ENCODE results near the gene MEOX1.
A peak's percentile ranks its signal among the peaks of the same experiment; 100 is the strongest.

MEOX1 gene

DNA sequence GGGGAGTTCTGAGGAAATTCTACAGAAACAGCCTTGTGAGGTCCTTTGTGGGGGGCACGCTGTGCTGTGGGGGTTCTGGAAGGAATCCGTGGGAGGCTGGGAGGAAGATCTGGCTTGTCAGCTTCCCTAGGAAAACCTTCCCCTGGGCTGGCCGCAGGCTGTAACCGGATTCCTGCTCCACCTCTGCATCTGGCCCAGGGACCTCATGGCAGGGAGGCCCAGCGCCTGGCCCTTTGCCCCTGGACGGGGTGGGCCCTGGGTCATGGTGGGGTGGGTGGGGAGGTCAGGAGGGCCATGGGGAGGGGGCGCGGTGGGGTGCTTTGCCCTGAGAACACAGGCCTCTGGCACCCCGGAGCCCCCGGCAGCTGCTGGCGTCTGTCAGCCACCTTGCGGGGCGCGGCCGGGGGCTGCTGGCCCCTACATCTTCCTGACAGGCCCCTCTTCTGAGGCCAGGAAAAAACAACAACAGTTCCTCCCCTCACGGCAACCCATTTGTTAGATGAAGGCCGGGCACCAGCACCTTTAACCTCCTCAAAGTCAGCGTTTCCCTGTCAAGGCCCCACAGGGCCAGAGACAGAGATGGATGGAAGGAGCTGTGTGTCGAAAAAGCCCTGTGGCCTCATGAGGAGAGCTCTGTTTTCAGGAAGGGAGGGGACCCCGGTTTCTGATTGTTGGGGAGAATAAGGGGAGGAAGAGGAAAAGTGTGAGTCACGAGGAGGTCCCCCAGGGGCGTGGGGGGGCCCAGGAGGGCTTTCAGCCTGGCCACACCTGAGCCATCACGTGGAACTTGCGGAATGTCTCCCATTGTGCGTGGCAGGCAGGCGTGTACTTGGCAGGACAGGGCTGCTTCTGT, 3.6 kb upstream of the MEOX1 start:
- H3K27me3 ChIP-seq (ENCODE audit: control insufficient read depth, insufficient read depth, low read length), result peaks cover 6% of the 10 kb centered on the region
- no peak overlapping the region for H3K4me2 ChIP-seq (ENCODE audit: low read length)
- no peak overlapping the region for H3K9ac ChIP-seq (ENCODE audit: low read depth, low read length)
- H3K4me3 ChIP-seq (ENCODE audit: low read length), result no peak overlapping the region
- H3K4me1 ChIP-seq (ENCODE audit: control insufficient read depth, insufficient read depth, low read length), result peaks cover 25% of the 10 kb centered on the region
- H3K9me3 ChIP-seq (replicated peaks; ENCODE audit: low read length), result no peaks in the 10 kb centered on the region
- no peaks in the 10 kb centered on the region for H3K36me3 ChIP-seq (ENCODE audit: insufficient read depth, low read length)

- Histone ChIP-seq H3K9me3 (replicated peaks; ENCODE audit: low read length) (no peaks in the 10 kb centered on the region), H3K4me1 (ENCODE audit: control insufficient read depth, insufficient read depth, low read length) (peaks cover 25% of the 10 kb centered on the region), H3K9ac (ENCODE audit: low read depth, low read length) (no peak overlapping the region), H3K4me3 (ENCODE audit: low read length) (no peak overlapping the region), H3K4me2 (ENCODE audit: low read length) (no peak overlapping the region), H3K27me3 (ENCODE audit: control insufficient read depth, insufficient read depth, low read length) (peaks cover 17% of the 10 kb centered on the region), H3K36me3 (ENCODE audit: insufficient read depth, low read length) (no peaks in the 10 kb centered on the region)
Measured at GRCh38 chr17:43664096-43664495, 2.4 kb upstream of the MEOX1 start.

- Histone ChIP-seq H3K4me1 (ENCODE audit: control insufficient read depth, insufficient read depth, low read length) (peaks cover 25% of the 10 kb centered on the region), H3K4me3 (ENCODE audit: low read length) (no peak overlapping the region), H3K27me3 (ENCODE audit: control insufficient read depth, insufficient read depth, low read length) (peaks cover 24% of the 10 kb centered on the region), H3K36me3 (ENCODE audit: insufficient read depth, low read length) (no peaks in the 10 kb centered on the region), H3K9ac (ENCODE audit: low read depth, low read length) (no peak overlapping the region), H3K4me2 (ENCODE audit: low read length) (no peak overlapping the region), H3K9me3 (replicated peaks; ENCODE audit: low read length) (no peaks in the 10 kb centered on the region)
Measured at GRCh38 chr17:43663383-43663782, 1.7 kb upstream of the MEOX1 start.

DNA sequence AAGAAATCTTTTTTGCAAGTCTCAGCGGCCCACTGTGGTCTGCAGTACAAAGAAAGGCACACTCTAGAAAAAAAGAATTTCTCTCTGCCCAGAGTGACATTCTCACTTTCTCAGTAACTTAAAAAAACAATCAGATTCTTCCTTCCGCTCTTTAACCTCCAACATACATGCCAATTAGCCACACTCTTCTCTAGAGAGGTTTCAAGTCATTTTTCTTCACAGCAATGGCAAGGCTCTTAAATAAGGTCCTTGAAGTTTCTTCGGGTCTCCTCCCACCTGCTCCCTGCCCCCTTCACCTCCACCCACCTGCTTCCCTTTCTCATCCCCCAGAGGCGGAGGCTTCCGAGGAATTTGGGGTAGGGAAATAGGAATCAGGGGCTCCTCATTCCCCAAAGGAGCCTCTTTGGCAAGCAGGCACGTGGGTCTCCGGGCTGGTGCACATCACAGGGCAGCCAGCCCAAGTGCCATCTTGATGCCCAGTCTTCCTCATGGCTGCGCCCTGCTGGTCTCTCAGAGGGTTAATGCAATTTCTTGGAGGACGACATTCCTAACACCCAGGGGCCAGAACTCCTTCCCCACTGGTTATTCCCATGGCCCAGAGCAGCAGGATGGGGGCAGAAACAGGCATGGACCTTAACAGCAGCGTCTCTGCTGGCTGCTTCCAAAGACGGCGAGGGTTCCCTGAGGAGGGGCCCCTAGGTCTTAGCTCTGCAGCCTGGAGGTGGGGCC, 855 bp upstream of the MEOX1 start:
- Histone ChIP-seq H3K4me1 (ENCODE audit: control insufficient read depth, insufficient read depth, low read length) (peaks cover 20% of the 10 kb centered on the region), H3K27me3 (ENCODE audit: control insufficient read depth, insufficient read depth, low read length) (peaks cover 30% of the 10 kb centered on the region), H3K9ac (ENCODE audit: low read depth, low read length) (no peak overlapping the region), H3K4me3 (ENCODE audit: low read length) (no peak overlapping the region), H3K4me2 (ENCODE audit: low read length) (peak overlapping the region; percentile 76), H3K9me3 (replicated peaks; ENCODE audit: low read length) (no peaks in the 10 kb centered on the region), H3K36me3 (ENCODE audit: insufficient read depth, low read length) (no peaks in the 10 kb centered on the region)

- Histone ChIP-seq H3K9me3 (replicated peaks; ENCODE audit: low read length) (no peaks in the 10 kb centered on the region), H3K4me3 (ENCODE audit: low read length) (no peak overlapping the region), H3K9ac (ENCODE audit: low read depth, low read length) (no peak overlapping the region), H3K4me1 (ENCODE audit: control insufficient read depth, insufficient read depth, low read length) (peaks cover 19% of the 10 kb centered on the region), H3K36me3 (ENCODE audit: insufficient read depth, low read length) (no peaks in the 10 kb centered on the region), H3K4me2 (ENCODE audit: low read length) (no peak overlapping the region), H3K27me3 (ENCODE audit: control insufficient read depth, insufficient read depth, low read length) (peaks cover 41% of the 10 kb centered on the region)
Measured at GRCh38 chr17:43660816-43661493, 767 bp downstream of the MEOX1 start.

GRCh38 chr17:43659823-43660617, 1.7 kb downstream of the MEOX1 start:
- Histone ChIP-seq H3K9ac (ENCODE audit: low read depth, low read length) (no peak overlapping the region), H3K4me2 (ENCODE audit: low read length) (no peak overlapping the region), H3K4me3 (ENCODE audit: low read length) (no peak overlapping the region), H3K4me1 (ENCODE audit: control insufficient read depth, insufficient read depth, low read length) (peaks cover 19% of the 10 kb centered on the region), H3K27me3 (ENCODE audit: control insufficient read depth, insufficient read depth, low read length) (peaks cover 42% of the 10 kb centered on the region), H3K9me3 (replicated peaks; ENCODE audit: low read length) (no peaks in the 10 kb centered on the region), H3K36me3 (ENCODE audit: insufficient read depth, low read length) (no peaks in the 10 kb centered on the region)

GRCh38 chr17:43658900-43659299, 2.8 kb downstream of the MEOX1 start:
- Histone ChIP-seq H3K9me3 (replicated peaks; ENCODE audit: low read length) (no peaks in the 10 kb centered on the region), H3K9ac (ENCODE audit: low read depth, low read length) (no peak overlapping the region), H3K4me1 (ENCODE audit: control insufficient read depth, insufficient read depth, low read length) (peaks cover 19% of the 10 kb centered on the region), H3K36me3 (ENCODE audit: insufficient read depth, low read length) (no peaks in the 10 kb centered on the region), H3K4me3 (ENCODE audit: low read length) (no peak overlapping the region), H3K27me3 (ENCODE audit: control insufficient read depth, insufficient read depth, low read length) (peaks cover 42% of the 10 kb centered on the region), H3K4me2 (ENCODE audit: low read length) (no peak overlapping the region)

DNA sequence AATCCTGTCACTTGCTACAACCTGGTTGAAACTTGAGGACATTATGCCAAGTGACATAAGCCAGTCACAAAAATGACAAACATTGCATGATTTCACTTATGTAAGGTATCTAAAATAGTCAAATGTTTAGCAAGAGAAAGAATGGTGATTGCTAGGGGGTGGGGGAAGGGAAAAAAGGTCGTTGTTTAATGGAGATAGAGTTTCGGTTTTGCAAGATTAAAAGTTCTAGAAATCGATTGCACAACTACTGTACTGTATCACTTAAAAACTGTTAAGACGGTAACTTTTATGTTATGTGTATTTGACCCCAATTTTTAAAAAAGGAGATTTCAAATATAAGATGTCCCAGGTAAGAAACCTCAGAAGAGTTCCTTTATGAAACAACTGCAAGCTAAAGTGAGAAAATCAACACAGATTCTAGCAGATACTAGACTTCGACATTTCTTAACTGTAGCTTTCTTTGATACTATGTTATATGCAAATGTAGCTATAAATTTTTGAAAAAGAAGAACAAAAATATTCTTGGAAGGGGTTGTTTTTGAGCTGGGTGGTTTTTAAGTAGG, 5.9 kb downstream of the MEOX1 start:
- Histone ChIP-seq H3K36me3 (ENCODE audit: insufficient read depth, low read length) (no peaks in the 10 kb centered on the region), H3K4me3 (ENCODE audit: low read length) (no peak overlapping the region), H3K4me2 (ENCODE audit: low read length) (no peak overlapping the region), H3K9ac (ENCODE audit: low read depth, low read length) (no peak overlapping the region), H3K27me3 (ENCODE audit: control insufficient read depth, insufficient read depth, low read length) (peaks cover 40% of the 10 kb centered on the region), H3K9me3 (replicated peaks; ENCODE audit: low read length) (no peaks in the 10 kb centered on the region), H3K4me1 (ENCODE audit: control insufficient read depth, insufficient read depth, low read length) (no peaks in the 10 kb centered on the region)

DNA sequence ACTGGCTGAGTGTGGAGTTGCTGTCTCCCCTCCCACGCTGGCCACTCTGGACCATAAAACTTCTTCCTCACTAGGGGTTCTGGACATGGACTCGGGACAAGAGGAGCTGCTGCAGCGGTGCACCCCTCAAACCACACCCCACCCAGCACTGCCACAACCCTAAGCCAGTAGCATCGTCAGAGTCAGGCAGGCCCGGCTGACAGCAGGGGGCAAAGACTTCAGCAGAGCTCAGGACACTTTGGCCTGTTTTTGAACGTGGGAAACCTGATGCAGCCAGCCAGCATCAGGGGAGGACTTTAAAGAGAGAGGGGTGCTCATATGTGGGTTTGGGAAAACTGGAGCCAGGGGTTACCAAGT, 9.6 kb downstream of the MEOX1 start:
- H3K4me1 ChIP-seq (ENCODE audit: control insufficient read depth, insufficient read depth, low read length), result no peaks in the 10 kb centered on the region
- H3K4me3 ChIP-seq (ENCODE audit: low read length), result no peak overlapping the region

DNA sequence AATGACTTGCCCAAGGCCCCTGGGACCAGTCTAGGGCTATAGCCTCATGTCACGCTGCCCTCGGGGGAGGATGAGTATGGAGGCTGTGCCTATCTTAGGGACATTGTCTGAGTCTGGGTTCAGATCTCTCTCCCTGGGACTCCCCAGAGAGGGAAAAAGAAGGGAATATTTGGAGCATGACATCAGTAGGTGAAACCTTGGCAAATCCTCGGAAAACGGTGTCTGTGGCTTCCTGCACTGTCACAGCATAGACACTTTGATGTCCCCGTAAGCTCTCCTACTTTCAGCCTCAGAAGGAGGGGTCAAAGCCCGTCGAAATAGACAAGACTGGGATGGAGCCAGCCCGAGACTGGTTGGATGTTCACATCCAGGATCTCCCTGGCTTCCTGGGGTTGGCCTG, 11.3 kb downstream of the MEOX1 start:
- H3K36me3 ChIP-seq (ENCODE audit: insufficient read depth, low read length), result no peaks in the 10 kb centered on the region
- no peaks in the 10 kb centered on the region for H3K9me3 ChIP-seq (replicated peaks; ENCODE audit: low read length)
- H3K9ac ChIP-seq (ENCODE audit: low read depth, low read length), result no peak overlapping the region
- no peak overlapping the region for H3K4me2 ChIP-seq (ENCODE audit: low read length)
- H3K27me3 ChIP-seq (ENCODE audit: control insufficient read depth, insufficient read depth, low read length), result peaks cover 13% of the 10 kb centered on the region
- H3K4me1 ChIP-seq (ENCODE audit: control insufficient read depth, insufficient read depth, low read length), result peaks cover 5% of the 10 kb centered on the region
- H3K4me3 ChIP-seq (ENCODE audit: low read length), result no peak overlapping the region

More for the DNA sequence above, 9.6 kb downstream of the MEOX1 start:
- no peak overlapping the region for H3K9ac ChIP-seq (ENCODE audit: low read depth, low read length)
- peaks cover 17% of the 10 kb centered on the region for H3K27me3 ChIP-seq (ENCODE audit: control insufficient read depth, insufficient read depth, low read length)
- no peaks in the 10 kb centered on the region for H3K36me3 ChIP-seq (ENCODE audit: insufficient read depth, low read length)
- no peak overlapping the region for H3K4me2 ChIP-seq (ENCODE audit: low read length)
- no peaks in the 10 kb centered on the region for H3K9me3 ChIP-seq (replicated peaks; ENCODE audit: low read length)

DNA sequence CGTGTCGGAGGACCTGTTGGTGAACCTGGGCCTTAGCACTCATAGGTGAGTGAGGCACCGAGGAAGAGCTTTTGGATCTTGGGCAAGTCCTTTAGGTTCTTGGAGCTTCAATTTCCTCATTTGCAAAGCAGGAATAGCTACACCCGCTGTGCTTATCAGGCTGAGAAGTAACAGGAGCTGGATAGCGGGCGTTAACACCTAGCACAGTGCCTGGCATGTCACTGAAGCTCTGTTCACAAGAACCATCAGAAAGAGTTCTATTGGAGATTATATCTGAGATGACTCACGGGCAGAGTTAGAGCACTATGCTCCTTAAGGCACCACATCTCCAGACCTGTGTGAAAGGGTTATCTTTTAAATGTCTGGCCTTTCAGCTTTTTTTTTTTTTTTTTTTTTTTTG, 12.8 kb downstream of the MEOX1 start:
- H3K27me3 ChIP-seq (ENCODE audit: control insufficient read depth, insufficient read depth, low read length), result peaks cover 16% of the 10 kb centered on the region
- H3K4me2 ChIP-seq (ENCODE audit: low read length), result no peak overlapping the region
- no peaks in the 10 kb centered on the region for H3K9me3 ChIP-seq (replicated peaks; ENCODE audit: low read length)
- H3K9ac ChIP-seq (ENCODE audit: low read depth, low read length), result no peak overlapping the region
- H3K4me1 ChIP-seq (ENCODE audit: control insufficient read depth, insufficient read depth, low read length), result peaks cover 5% of the 10 kb centered on the region
- H3K36me3 ChIP-seq (ENCODE audit: insufficient read depth, low read length), result no peaks in the 10 kb centered on the region
- no peak overlapping the region for H3K4me3 ChIP-seq (ENCODE audit: low read length)

Measured in skeletal muscle satellite cell (primary cell).